Tibial artery (tissue), 4 donors: Measurements from ENCODE around the gene SLC5A5.

ENCODE experiments used
- DNase-seq, 2 donors: peaks; one replicate each; pipeline ENCODE4 v3.0.0-alpha.2; 2019
- H3K27ac ChIP-seq, 2 donors: fragments of 200-600 bp; sonication (generic) in 1 of 2; 1 replicate in 1 of 2; 2 replicates in 1 of 2; pipeline ENCODE4 v1.5.1; 2018 to 2019; ENCODE audit warnings: mild to moderate bottlenecking in 1 of 2
- H3K27me3 ChIP-seq, 2 donors: fragments of 200-600 bp; sonication (generic) in 1 of 2; one replicate each; pipeline versions ENCODE4 v1.5.1 to v1.6.0; 2016 to 2019
- H3K36me3 ChIP-seq, 3 donors: fragments of 200-600 bp; sonication (generic) in 2 of 3; one replicate each; pipeline ENCODE4 v1.5.1; 2016 to 2019; ENCODE audit warnings: mild to moderate bottlenecking in 2 of 3
- H3K4me1 ChIP-seq, 4 donors: fragments of 200-600 bp; sonication (generic) in 2 of 4; 1 replicate in 3 of 4; 2 replicates in 1 of 4; pipeline ENCODE4 v1.5.1; 2016 to 2019
- H3K4me3 ChIP-seq, 2 donors: fragments of 200-600 bp; sonication (generic) in 1 of 2; 1 replicate in 1 of 2; 2 replicates in 1 of 2; pipeline ENCODE4 v1.5.1; 2018 to 2019; ENCODE audit warnings: mild to moderate bottlenecking in 2 of 2
- H3K9me3 ChIP-seq, 3 donors: fragments of 200-600 bp; sonication (generic) in 1 of 3; one replicate each; pipeline ENCODE4 v1.5.1; 2016 to 2019
- intact Hi-C: fragments of 100-400 bp; cut with DNase I; formaldehyde crosslinking; loops from one replicate; pipeline ENCODE4 v1.15.0; 2023; ENCODE audit warnings: low total_unique reads
- TF ChIP-seq, protein P1 (sequence below), 2 experiments: fragments of 200-600 bp in 1 of 2; fragments of 450-650 bp in 1 of 2; IDR thresholded peaks; one replicate each; pipeline ENCODE4 v1.5.1; 2017 to 2019; ENCODE audit warnings: antibody characterized with exemption in 2 of 2, mild to moderate bottlenecking in 1 of 2, moderate library complexity in 1 of 2

SLC5A5 gene

DNA sequence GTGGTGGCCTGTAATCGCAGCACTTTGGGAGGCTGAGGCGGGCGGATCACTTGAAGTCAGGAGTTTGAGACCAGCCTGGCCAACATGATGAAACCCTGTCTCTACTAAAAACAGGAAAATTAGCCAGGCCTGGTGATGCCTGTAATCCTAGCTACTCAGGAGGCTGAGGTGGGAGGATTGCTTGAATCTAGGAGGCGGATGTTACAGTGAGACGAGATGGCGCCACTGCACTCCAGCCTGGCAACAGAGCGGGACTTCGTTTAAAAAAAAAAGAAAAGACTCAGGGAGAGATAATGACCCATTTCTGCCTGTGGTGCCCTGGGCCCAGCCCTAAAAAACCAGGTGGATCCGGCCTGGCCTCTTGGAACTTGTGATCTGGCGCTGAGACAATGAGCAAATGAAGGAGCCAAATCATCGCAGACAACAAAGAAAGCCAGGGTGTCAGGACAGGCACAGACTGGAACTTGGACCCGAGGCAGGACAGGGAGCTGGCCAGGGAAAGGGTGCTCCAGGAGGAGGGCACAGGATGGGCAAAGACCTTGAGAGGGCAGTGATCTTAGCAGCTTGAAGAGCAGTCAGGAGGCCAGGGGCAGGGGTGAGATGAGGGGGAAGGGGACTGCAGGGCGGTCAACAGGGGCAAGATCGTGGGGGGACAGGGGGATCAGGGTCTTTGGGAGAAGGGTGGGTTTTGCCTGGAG lies 23.0 kb upstream of the SLC5A5 start:
- no peak for DNase-seq
- H3K27me3 ChIP-seq, result peaks cover 0 to 52% of the 10 kb centered on the region in 2 donors
- H3K4me3 ChIP-seq, result no peak overlapping the region
- H3K27ac ChIP-seq, result no peak overlapping the region
- H3K9me3 ChIP-seq, result no peaks in the 10 kb centered on the region
- intact Hi-C loops, result no loop called here
- no peaks in the 10 kb centered on the region for H3K36me3 ChIP-seq
- TF ChIP-seq, protein P1, sequence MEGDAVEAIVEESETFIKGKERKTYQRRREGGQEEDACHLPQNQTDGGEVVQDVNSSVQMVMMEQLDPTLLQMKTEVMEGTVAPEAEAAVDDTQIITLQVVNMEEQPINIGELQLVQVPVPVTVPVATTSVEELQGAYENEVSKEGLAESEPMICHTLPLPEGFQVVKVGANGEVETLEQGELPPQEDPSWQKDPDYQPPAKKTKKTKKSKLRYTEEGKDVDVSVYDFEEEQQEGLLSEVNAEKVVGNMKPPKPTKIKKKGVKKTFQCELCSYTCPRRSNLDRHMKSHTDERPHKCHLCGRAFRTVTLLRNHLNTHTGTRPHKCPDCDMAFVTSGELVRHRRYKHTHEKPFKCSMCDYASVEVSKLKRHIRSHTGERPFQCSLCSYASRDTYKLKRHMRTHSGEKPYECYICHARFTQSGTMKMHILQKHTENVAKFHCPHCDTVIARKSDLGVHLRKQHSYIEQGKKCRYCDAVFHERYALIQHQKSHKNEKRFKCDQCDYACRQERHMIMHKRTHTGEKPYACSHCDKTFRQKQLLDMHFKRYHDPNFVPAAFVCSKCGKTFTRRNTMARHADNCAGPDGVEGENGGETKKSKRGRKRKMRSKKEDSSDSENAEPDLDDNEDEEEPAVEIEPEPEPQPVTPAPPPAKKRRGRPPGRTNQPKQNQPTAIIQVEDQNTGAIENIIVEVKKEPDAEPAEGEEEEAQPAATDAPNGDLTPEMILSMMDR (IDR thresholded peaks at IDR 0.05), result no peak
- peaks cover 0 to 11% (median 0%) of the 10 kb centered on the region in 4 donors for H3K4me1 ChIP-seq

- Histone ChIP-seq H3K4me1 (peaks cover 0 to 4% (median 0%) of the 10 kb centered on the region in 4 donors), H3K9me3 (no peaks in the 10 kb centered on the region), H3K27me3 (peaks cover 0 to 14% of the 10 kb centered on the region in 2 donors), H3K4me3 (no peak overlapping the region), H3K36me3 (no peaks in the 10 kb centered on the region), H3K27ac (no peak overlapping the region)
- intact Hi-C loops, result loop anchor here (10.0 kb wide), 2 partner anchors 249 to 619 kb away; no protein-coding TSS in a partner anchor
- no peak for DNase-seq
- TF ChIP-seq, protein P1 (IDR thresholded peaks at IDR 0.05), result no peak
Measured at GRCh38 chr19:17854061-17854460, 17.7 kb upstream of the SLC5A5 start.

GRCh38 chr19:17855280-17856152 lies 16.2 kb upstream of the SLC5A5 start:
- H3K36me3 ChIP-seq, result no peaks in the 10 kb centered on the region
- DNase-seq, result peak; percentile 77 to 85
- peaks cover under 1 to 9% (median 2%) of the 10 kb centered on the region in 4 donors for H3K4me1 ChIP-seq
- no peaks in the 10 kb centered on the region for H3K9me3 ChIP-seq
- intact Hi-C loops, result loop anchor here (5.0 to 10.0 kb wide), 3 partner anchors 77 to 621 kb away; partner anchors contain the start of gene CCDC124
- peaks cover 0 to 7% of the 10 kb centered on the region in 2 donors for H3K27me3 ChIP-seq
- H3K4me3 ChIP-seq, result no peak overlapping the region
- H3K27ac ChIP-seq, result no peak overlapping the region
- TF ChIP-seq, protein P1 (IDR thresholded peaks at IDR 0.05), result peak; percentile 91 to 97

DNA sequence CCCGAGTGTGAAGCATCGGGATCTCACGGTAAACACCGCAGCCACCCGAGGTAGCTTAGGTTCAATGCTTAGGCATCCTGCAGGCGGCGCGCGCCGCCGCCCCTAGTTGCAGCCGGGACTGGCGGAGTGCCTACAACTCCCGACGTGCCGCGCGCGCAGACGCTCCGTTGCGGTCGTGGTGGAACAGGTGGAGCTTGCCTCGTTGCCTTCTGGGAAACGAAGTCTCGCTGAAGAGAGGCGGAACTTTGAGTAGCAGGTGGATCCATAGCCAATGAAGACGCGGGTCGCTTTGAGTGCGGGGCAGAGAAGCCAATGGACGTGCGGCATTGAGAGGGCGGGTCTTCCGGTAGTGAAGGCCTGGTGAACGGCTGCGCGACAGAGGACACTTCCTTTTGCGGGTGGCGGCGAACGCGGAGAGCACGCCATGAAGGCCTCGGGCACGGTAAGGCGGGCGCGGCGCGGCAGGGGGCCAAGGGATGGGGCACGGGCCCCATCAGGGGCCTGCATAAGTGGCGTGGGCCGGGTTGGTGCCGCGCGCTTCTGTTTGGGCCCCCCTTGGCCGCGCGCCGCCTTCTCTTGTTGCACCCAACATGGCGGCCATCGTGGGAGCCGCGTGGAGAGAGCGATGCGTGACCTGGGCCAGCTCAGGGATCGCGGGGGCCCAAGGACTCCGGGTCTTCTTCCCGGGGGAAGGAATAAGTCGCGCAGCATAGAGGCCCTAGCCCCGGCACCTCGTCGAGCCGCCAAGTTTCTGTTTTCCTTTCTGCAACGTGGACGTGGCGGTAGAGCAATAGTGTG lies 12.0 kb upstream of the SLC5A5 start, which contains the start of gene RPL18A:
RPL18A (plus strand) TSS at position 378 of the 798 bp plus-strand sequence; CDS start at position 425, 47 bp downstream.
- intact Hi-C loops, result loop anchor here (5.0 to 10.0 kb wide), 4 partner anchors 73 to 625 kb away; partner anchors contain the start of gene CCDC124
- peak within 1 kb of the TSS; percentile 83 to 87 for H3K27ac ChIP-seq
- H3K9me3 ChIP-seq, result no peaks in the 10 kb centered on the region
- peaks cover 34 to 35% (median 34%) of the 10 kb centered on the region in 3 donors for H3K36me3 ChIP-seq
- peaks cover 5 to 30% (median 20%) of the 10 kb centered on the region in 4 donors for H3K4me1 ChIP-seq
- TF ChIP-seq, protein P1 (IDR thresholded peaks at IDR 0.05), result peak; percentile 74
- peak within 1 kb of the TSS; percentile 77 to 85 for H3K4me3 ChIP-seq
- peak; percentile 99 for DNase-seq
- H3K27me3 ChIP-seq, result no peaks in the 10 kb centered on the region
